GM12865 (cell line): ENCODE measurements around the gene DSCAM.

ENCODE experiments used
- DNase-seq: peaks from one replicate; pipeline ENCODE4 v3.0.0; 2010; ENCODE audit warnings: low read depth
- H3K4me3 ChIP-seq: 2 replicates; pipeline ENCODE4 v1.5.1; 2011; ENCODE audit warnings: mild to moderate bottlenecking, low read depth, low read length, control low read depth
- TF ChIP-seq, protein P1 (sequence below): IDR thresholded peaks from 2 replicates; pipeline ENCODE4 v1.5.1; 2011; ENCODE audit warnings: low read length, control low read depth, low read depth, inconsistent platforms; ENCODE audit not compliant: insufficient read depth; ENCODE audit errors: missing control alignments

DSCAM gene

DNA sequence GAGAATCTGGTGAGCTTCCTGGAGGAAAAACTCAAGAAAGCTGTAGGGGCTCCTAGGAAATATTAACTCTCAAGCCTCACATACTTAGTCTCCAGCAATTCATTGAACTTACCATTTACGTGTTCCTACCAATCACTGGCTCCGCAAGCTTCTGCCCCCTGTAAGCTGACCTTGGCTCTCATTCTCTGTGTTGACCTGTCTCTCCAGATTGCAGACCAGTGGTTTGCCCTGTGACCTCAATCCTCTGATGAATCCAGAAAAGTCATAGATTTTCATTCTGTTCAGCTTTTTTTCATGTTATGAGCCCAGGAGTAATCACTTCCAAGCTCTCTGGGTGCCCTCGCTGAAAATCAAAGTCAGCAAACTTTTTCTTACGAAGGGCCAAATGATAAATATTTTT, 241.9 kb downstream of the DSCAM start:
- TF ChIP-seq, protein P1, sequence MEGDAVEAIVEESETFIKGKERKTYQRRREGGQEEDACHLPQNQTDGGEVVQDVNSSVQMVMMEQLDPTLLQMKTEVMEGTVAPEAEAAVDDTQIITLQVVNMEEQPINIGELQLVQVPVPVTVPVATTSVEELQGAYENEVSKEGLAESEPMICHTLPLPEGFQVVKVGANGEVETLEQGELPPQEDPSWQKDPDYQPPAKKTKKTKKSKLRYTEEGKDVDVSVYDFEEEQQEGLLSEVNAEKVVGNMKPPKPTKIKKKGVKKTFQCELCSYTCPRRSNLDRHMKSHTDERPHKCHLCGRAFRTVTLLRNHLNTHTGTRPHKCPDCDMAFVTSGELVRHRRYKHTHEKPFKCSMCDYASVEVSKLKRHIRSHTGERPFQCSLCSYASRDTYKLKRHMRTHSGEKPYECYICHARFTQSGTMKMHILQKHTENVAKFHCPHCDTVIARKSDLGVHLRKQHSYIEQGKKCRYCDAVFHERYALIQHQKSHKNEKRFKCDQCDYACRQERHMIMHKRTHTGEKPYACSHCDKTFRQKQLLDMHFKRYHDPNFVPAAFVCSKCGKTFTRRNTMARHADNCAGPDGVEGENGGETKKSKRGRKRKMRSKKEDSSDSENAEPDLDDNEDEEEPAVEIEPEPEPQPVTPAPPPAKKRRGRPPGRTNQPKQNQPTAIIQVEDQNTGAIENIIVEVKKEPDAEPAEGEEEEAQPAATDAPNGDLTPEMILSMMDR, result no peak
- no peak overlapping the region for H3K4me3 ChIP-seq
- no peak for DNase-seq

GRCh38 chr21:40603774-40604173, 243.2 kb downstream of the DSCAM start:
- TF ChIP-seq, protein P1, result no peak
- no peak overlapping the region for H3K4me3 ChIP-seq
- DNase-seq, result no peak

GRCh38 chr21:40602080-40602479, 244.9 kb downstream of the DSCAM start:
- TF ChIP-seq, protein P1, result no peak
- DNase-seq, result no peak
- no peak overlapping the region for H3K4me3 ChIP-seq

GRCh38 chr21:40595806-40596205, 251.2 kb downstream of the DSCAM start:
- no peak for DNase-seq
- H3K4me3 ChIP-seq, result no peak overlapping the region
- TF ChIP-seq, protein P1, result no peak

DNA sequence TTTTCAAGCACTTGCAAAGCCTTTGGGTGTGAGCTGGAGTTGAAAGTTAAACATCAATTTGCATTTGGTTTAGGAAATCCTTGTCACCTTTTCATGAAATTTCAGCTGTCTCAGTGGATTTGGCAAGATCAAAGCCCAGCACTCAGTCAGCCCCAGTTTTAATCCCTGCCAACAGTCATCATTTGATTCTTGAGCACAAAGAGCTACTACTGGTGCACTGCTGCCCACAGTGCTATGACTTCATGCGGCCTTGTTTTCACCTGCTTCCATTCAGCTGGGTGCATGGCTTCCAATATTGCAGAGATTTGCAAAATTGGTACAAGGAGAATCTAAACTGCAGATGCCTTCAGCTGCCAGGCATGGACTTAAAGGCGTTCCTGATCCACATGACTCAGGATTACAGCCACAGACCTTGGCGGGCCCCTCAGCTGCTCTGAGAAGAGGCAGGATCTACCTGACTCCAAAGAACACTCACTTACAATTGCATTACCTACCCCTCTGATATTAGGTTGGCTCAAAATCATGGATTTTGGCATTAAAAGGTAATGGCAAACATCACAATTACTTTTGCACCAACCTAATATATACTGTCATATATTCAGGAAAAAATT, 259.1 kb downstream of the DSCAM start:
- DNase-seq, result no peak
- H3K4me3 ChIP-seq, result no peak overlapping the region
- TF ChIP-seq, protein P1, result no peak

GRCh38 chr21:40586575-40586974, 260.4 kb downstream of the DSCAM start:
- no peak overlapping the region for H3K4me3 ChIP-seq
- TF ChIP-seq, protein P1, result no peak
- DNase-seq, result no peak
